Eye (tissue), 1 donor: ENCODE measurements around the gene ACTMAP.
A peak's percentile ranks its signal among the peaks of the same experiment; 100 is the strongest.
"Not testable (repeated sequence)": the region's sequence is repeated elsewhere in the genome, so short reads cannot be mapped to it uniquely, and the experiment has no call there.

Source experiments
- DNase-seq: peaks from one replicate; pipeline ENCODE4 v3.0.0-alpha.2; 2015

The ACTMAP gene

DNA sequence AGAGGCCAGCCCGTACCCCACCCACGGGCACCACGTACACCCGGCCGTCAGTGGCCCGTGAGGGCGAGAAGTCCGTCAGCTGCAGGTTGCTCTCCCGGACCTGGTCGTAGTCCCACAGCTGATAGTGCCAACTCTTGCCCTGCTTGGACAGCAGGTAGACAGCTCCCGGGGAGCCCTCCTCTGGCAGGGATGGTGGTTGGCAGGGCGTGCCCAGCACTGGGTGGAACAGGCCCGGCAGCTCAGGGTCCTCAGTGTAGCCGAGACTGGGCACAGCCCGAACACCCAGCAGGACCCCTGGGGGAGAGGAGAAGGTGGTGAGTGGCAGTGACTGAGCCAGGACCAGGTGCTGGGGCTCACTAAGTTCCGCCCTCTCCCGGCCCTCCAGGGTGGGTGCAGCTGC lies 7.8 kb downstream of the ACTMAP start:
- DNase-seq, result no peak

- DNase-seq, result no peak
Measured at GRCh38 chr19:40741527-40742390, 8.5 kb downstream of the ACTMAP start.

GRCh38 chr19:40740747-40741146 lies 9.5 kb downstream of the ACTMAP start:
- peak; percentile 37 for DNase-seq

- DNase-seq, result peak; percentile 30
Measured at GRCh38 chr19:40739871-40740703, 10.2 kb downstream of the ACTMAP start.

- no peak for DNase-seq
Measured at GRCh38 chr19:40739030-40739839, 11.0 kb downstream of the ACTMAP start.

- DNase-seq, result no peak
Measured at GRCh38 chr19:40737102-40737644, 13.1 kb downstream of the ACTMAP start.

DNA sequence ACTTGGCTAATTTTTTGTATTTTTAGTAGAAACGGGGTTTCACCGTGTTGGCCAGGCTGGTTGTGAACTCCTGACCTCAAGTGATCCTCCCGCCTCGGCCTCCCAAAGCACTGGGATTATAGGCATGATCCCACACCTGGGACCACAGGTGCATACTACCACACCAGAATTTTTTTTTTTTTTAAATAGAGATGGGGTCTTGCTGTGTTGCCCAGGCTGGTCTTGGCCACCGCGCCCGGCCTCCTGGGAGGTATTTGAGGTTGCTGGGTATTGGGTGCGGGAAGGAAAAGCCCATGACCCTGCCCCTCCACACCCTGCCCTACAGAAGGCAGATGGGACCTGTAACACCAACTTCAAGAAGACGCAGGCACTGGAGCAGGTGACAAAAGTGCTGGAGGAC lies 13.6 kb downstream of the ACTMAP start:
- DNase-seq, result no peak

DNA sequence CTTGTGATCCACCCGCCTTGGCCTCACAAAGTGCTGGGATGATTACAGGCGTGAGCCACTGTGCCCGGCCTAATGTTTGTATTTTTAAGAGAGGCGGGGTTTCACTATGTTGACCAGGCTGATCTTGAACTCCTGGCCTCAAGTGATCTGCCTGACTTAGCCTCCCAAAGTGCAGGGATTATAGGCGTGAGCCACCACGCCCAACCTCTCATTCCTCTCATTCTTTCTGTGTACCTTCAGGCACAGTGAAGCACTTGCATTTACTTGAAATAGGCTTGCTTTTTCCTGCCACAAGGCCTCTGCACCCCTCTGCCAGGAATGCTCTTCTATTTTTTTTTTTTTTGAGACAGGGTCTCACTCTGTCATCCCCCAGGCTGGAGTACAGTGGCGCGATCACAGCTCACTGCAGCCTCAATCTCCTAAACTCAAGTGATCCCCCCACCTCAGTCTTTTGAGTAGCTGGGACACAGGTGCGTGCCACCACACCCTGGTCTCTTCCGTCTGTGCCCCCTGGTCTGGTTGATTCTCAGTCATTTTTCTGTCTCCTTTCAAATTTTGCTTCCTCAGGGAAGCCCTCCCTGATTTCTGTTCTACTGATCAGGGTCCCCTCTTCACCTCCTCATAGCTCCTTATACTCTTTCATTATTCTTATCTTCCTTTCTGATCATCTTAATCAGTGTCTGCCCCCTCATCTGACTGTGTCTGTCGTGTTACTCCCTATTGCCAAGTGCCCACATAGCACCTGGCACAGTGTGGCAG lies 15.1 kb downstream of the ACTMAP start:
- no peak for DNase-seq

DNA sequence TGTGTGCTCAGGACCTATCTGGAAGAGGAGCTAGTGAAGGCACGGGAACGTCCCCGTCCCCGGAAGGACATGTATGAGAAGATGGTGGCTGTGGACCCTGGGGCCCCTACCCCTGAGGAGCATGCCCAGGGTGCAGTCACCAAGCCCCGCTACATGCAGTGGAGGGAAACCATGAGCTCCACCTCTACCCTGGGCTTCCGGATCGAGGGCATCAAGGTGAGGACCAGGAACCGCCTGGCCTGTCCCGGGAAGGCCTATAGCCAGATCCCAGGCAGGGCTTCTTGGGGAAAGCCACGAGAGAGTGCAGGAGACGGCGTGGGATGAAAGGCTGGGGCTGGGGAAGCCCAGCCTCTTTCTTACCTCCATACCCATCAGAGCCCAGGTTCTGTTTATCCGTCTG lies 17.1 kb downstream of the ACTMAP start:
- DNase-seq, result no peak

GRCh38 chr19:40732304-40732703 lies 18.0 kb downstream of the ACTMAP start:
- not testable (repeated sequence) for DNase-seq

- DNase-seq, result not testable (repeated sequence)
Measured at GRCh38 chr19:40730065-40730464, 20.2 kb downstream of the ACTMAP start.

DNA sequence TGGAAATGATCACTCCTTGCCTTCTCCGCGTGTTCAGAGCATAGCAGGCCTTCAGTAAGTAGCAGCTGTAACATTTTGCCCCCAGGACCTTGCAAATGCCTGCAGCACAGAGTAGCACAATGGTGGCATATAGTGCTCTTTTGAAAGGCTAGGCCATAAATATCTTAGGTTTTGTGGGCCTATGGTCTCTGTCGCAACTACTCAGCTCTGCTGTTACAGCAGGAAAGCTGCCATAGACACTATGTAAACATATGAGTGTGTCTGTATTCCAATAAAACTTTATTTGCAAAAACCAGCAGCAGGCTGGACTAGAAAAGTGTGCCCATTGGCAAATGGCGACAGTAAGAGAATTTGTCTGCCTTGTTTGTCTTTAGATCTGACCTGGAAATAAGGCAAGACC lies 24.0 kb downstream of the ACTMAP start:
- DNase-seq, result no peak

- no peak for DNase-seq
Measured at GRCh38 chr19:40724855-40725254, 25.4 kb downstream of the ACTMAP start.

GRCh38 chr19:40724315-40724714 lies 26.0 kb downstream of the ACTMAP start:
- no peak for DNase-seq

DNA sequence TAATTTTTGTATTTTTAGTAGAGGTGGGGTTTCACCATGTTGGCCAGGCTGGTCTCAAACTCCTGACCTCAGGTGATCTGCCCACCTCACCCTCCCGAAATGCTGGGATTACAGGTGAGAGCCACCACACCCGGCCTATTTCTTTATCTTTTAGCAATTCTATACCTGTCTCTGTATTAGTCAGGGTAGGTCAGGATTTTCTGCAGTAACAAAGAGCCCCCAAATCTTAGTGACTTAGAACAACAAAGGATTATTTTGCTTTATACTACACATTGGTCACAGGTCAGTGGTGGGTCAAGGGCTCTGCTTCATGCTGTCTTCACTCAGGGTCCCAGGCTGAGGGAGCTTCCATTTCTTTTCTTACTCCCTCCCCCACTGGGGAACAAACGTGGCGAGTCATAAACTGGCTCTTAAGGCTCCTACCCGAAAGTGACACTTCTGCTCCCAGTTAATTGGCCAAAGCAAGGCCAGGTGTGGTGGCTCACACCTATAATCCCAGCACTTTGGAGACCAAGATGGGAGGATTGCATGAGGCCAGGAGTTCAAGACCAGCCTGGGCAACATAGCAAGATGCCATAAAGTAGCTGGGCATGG lies 26.5 kb downstream of the ACTMAP start:
- no peak for DNase-seq

DNA sequence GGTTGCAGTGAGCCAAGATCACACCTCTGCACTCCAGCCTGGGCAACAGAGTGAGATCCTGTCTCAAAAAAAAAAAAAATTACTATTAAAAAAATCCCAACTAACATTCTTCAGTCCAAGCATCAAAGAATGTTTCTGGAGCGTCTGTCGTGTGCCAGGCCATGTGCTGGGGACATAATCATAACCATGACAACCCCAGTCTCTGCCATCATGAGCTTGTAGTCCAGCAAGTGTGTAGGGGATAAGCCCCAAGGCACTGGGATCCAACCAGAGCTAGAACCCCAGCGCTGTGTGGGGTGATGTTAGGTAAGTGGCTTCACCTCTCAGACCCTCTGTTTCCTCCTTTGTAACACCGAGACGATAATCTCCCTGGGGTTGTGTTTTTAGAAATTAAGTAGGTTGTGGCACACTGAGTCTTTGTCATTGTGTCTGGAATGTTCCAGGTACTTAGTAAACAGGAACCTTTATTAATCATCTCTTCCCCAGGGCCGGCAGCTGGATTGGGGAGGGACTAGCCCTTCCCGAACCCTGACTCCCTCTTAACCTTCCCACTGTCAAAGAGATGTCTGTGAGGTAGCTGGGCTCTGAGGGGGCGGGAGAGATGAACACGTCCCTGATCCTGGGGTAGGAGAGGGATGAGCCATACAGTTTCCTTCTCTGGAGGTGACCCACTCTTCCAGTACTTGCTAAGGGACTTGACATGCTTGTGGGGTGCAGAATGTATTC lies 28.2 kb downstream of the ACTMAP start:
- DNase-seq, result no peak

DNA sequence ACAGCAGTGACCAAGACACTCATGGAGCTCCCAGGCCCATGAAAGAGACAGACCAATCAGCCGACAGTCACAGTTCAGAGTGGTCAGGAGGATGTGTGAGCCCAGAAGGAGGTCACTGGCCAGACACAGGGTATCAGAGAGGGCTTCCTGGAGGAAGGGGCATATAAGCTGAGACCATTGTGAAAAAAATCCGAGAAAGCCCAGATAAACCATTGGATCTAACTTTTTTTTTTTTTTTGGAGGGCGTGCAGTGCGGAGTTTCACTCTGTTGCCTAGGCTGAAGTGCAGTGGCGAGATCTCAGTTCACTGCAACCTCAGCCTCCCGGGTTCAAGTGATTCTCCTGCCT lies 29.2 kb downstream of the ACTMAP start:
- no peak for DNase-seq

DNA sequence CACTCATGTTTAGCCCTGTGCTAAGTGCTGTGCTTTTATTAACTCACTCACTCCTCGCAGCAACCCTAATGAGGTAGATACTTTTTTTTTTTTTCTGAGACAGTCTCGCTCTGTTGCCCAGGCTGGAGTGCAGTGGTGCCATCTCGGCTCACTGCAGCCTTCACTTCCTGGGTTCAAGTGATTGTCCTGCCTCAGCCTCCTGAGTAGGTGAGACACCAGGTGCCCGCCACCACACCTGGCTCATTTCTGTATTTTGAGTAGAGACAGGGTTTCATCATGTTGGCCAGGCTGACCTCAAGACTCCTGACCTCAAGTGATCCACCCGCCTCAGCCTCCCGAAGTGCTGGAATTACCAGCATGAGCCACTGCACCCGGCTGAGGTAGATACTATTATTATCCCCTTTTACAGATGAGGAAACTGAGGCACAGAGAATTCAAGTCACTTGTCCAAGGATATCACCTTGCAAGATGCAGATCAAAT lies 30.8 kb downstream of the ACTMAP start:
- DNase-seq, result no peak

DNA sequence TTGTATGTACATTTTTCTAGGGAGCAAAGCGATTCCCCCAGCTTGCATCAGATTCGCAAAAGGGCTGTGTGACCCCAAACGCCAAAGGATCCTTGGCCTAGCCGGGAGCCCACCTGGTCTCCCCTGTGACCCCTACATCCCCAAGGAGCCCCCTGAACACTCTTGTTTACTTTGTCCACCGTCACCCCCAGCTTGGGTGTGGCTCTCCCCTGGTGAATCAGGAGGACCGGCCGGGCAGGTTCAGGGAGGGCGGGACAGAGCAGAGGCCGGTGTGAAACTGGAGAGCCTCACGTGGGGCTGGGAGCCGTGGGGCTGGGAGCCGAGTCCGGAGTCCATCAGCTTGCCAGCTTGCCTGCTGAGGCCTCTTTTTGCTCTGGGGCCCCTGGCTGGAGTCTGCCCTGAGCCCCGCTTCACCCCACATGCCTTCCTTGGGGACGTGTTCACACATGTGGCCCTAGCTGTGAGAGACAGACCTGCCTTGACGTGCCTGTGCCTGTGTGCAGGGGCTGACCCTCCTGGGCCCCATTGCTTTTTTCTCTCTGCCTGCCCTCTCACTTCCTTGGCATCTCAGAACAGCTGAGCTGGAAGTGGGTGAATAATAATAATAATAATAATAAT lies 31.4 kb downstream of the ACTMAP start:
- peak; percentile 34 for DNase-seq
